ENCODE data around the gene FGFRL1.

FGFRL1 gene

GRCh38 chr4:1002631-1003251 lies 8.7 kb upstream of the FGFRL1 start:
- Histone ChIP-seq H3K36me3 (ENCODE audit: insufficient read depth, low read length) (no peaks in the 10 kb centered on the region), H2AFZ (ENCODE audit: low read depth, low read length) (no peak overlapping the region), H3K79me2 (ENCODE audit: insufficient read depth, low read length) (no peaks in the 10 kb centered on the region), H3K4me2 (ENCODE audit: insufficient read depth, low read length) (no peak overlapping the region), H3K9me3 (ENCODE audit: insufficient read depth, low read length, severe bottlenecking) (no peaks in the 10 kb centered on the region), H3K27me3 (ENCODE audit: insufficient read depth, low read length, poor library complexity) (no peaks in the 10 kb centered on the region), H4K20me1 (ENCODE audit: insufficient read depth, low read length) (peaks cover 3% of the 10 kb centered on the region; the same call in 1 of the 2 replicates), H3K4me3 (ENCODE audit: low read depth in 1 of 2, low read length in 2 of 2) (no peak overlapping the region), H3K27ac (ENCODE audit: low read length) (no peak overlapping the region), H3K4me1 (ENCODE audit: insufficient read depth, low read length) (no peaks in the 10 kb centered on the region), H3K9ac (ENCODE audit: low read depth, low read length) (no peak overlapping the region)
- DNase-seq (no peak), ATAC-seq (ENCODE audit: insufficient read depth, low read depth) (no peak)
- TF ChIP-seq, protein P1, sequence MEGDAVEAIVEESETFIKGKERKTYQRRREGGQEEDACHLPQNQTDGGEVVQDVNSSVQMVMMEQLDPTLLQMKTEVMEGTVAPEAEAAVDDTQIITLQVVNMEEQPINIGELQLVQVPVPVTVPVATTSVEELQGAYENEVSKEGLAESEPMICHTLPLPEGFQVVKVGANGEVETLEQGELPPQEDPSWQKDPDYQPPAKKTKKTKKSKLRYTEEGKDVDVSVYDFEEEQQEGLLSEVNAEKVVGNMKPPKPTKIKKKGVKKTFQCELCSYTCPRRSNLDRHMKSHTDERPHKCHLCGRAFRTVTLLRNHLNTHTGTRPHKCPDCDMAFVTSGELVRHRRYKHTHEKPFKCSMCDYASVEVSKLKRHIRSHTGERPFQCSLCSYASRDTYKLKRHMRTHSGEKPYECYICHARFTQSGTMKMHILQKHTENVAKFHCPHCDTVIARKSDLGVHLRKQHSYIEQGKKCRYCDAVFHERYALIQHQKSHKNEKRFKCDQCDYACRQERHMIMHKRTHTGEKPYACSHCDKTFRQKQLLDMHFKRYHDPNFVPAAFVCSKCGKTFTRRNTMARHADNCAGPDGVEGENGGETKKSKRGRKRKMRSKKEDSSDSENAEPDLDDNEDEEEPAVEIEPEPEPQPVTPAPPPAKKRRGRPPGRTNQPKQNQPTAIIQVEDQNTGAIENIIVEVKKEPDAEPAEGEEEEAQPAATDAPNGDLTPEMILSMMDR (IDR thresholded peaks at IDR 0.05; ENCODE audit: borderline replicate concordance, extremely low read depth, low read length, poor library complexity, severe bottlenecking) = no peak
- TF ChIP-seq EZH2 (IDR thresholded peaks at IDR 0.05; ENCODE audit: borderline replicate concordance, low read depth, low read length, severe bottlenecking) = no peak

GRCh38 chr4:1003271-1004070 lies 8.0 kb upstream of the FGFRL1 start:
- H3K4me1 ChIP-seq (ENCODE audit: insufficient read depth, low read length) = no peaks in the 10 kb centered on the region
- H3K27ac ChIP-seq (ENCODE audit: low read length) = no peak overlapping the region
- no peaks in the 10 kb centered on the region for H3K36me3 ChIP-seq (ENCODE audit: insufficient read depth, low read length)
- no peak overlapping the region for H2AFZ ChIP-seq (ENCODE audit: low read depth, low read length)
- no peaks in the 10 kb centered on the region for H3K27me3 ChIP-seq (ENCODE audit: insufficient read depth, low read length, poor library complexity)
- DNase-seq (no peak), ATAC-seq (ENCODE audit: insufficient read depth, low read depth) (no peak)
- no peak overlapping the region for H3K4me3 ChIP-seq (ENCODE audit: low read depth in 1 of 2, low read length in 2 of 2)
- H3K4me2 ChIP-seq (ENCODE audit: insufficient read depth, low read length) = no peak overlapping the region
- no peaks in the 10 kb centered on the region for H3K79me2 ChIP-seq (ENCODE audit: insufficient read depth, low read length)
- TF ChIP-seq, protein P1 (IDR thresholded peaks at IDR 0.05; ENCODE audit: borderline replicate concordance, extremely low read depth, low read length, poor library complexity, severe bottlenecking) = no peak
- TF ChIP-seq EZH2 (IDR thresholded peaks at IDR 0.05; ENCODE audit: borderline replicate concordance, low read depth, low read length, severe bottlenecking) = no peak
- H3K9me3 ChIP-seq (ENCODE audit: insufficient read depth, low read length, severe bottlenecking) = no peaks in the 10 kb centered on the region
- no peak overlapping the region for H3K9ac ChIP-seq (ENCODE audit: low read depth, low read length)
- H4K20me1 ChIP-seq (ENCODE audit: insufficient read depth, low read length) = peaks cover 5% of the 10 kb centered on the region; the same call in 1 of the 2 replicates

DNA sequence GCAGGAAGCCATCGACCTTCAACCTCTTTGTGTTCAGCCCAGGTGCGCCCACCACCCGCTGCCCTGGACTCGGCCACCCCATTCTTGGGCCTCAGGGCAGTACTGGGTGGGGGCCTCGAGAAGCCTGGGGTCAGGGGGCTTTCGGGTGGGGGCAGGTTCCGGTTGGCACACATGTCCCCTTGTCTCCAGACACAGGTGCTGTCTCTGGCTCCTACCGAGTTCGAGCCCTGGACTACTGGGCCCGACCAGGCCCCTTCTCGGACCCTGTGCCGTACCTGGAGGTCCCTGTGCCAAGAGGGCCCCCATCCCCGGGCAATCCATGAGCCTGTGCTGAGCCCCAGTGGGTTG lies 7.4 kb upstream of the FGFRL1 start:
- no peak overlapping the region for H3K27ac ChIP-seq (ENCODE audit: low read length)
- no peak overlapping the region for H3K9ac ChIP-seq (ENCODE audit: low read depth, low read length)
- H3K4me1 ChIP-seq (ENCODE audit: insufficient read depth, low read length) = no peaks in the 10 kb centered on the region
- no peak overlapping the region for H2AFZ ChIP-seq (ENCODE audit: low read depth, low read length)
- peaks cover 7% of the 10 kb centered on the region; the same call in 1 of the 2 replicates for H4K20me1 ChIP-seq (ENCODE audit: insufficient read depth, low read length)
- H3K79me2 ChIP-seq (ENCODE audit: insufficient read depth, low read length) = no peaks in the 10 kb centered on the region
- H3K36me3 ChIP-seq (ENCODE audit: insufficient read depth, low read length) = no peaks in the 10 kb centered on the region
- no peak overlapping the region for H3K4me3 ChIP-seq (ENCODE audit: low read depth in 1 of 2, low read length in 2 of 2)
- H3K4me2 ChIP-seq (ENCODE audit: insufficient read depth, low read length) = no peak overlapping the region
- DNase-seq (no peak), ATAC-seq (ENCODE audit: insufficient read depth, low read depth) (no peak)
- TF ChIP-seq EZH2 (IDR thresholded peaks at IDR 0.05; ENCODE audit: borderline replicate concordance, low read depth, low read length, severe bottlenecking) = no peak
- TF ChIP-seq, protein P1 (IDR thresholded peaks at IDR 0.05; ENCODE audit: borderline replicate concordance, extremely low read depth, low read length, poor library complexity, severe bottlenecking) = no peak
- no peaks in the 10 kb centered on the region for H3K27me3 ChIP-seq (ENCODE audit: insufficient read depth, low read length, poor library complexity)
- H3K9me3 ChIP-seq (ENCODE audit: insufficient read depth, low read length, severe bottlenecking) = no peaks in the 10 kb centered on the region

Measured in DND-41 (cell line).